ENCODE results near the gene PSMD14.

PSMD14 gene

DNA sequence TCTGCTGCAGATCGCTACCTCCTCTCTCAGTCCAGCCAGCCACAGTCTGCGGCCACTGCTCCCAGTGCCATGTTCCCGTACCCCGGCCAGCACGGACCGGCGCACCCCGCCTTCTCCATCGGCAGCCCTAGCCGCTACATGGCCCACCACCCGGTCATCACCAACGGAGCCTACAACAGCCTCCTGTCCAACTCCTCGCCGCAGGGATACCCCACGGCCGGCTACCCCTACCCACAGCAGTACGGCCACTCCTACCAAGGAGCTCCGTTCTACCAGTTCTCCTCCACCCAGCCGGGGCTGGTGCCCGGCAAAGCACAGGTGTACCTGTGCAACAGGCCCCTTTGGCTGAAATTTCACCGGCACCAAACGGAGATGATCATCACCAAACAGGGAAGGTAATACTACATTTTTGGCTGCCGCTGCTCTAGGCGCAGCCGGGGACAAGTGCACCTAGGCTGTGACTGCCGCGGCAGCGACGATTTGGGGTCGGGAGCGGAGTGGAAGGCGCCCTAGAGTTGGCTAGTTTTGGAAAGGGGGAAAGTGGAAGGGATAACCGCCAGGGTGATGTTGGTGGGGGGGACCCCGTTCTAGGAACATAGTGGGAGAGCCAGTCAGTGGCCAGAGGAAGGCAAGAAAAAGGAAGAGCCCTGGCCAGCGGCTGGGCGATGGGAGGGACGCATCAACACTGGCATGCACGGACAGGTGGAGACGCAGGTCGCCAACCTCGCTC lies 108.6 kb downstream of the PSMD14 start:
- no peak for DNase-seq (ENCODE audit: insufficient read length, low spot score)
- no peak for FAIRE-seq

DNA sequence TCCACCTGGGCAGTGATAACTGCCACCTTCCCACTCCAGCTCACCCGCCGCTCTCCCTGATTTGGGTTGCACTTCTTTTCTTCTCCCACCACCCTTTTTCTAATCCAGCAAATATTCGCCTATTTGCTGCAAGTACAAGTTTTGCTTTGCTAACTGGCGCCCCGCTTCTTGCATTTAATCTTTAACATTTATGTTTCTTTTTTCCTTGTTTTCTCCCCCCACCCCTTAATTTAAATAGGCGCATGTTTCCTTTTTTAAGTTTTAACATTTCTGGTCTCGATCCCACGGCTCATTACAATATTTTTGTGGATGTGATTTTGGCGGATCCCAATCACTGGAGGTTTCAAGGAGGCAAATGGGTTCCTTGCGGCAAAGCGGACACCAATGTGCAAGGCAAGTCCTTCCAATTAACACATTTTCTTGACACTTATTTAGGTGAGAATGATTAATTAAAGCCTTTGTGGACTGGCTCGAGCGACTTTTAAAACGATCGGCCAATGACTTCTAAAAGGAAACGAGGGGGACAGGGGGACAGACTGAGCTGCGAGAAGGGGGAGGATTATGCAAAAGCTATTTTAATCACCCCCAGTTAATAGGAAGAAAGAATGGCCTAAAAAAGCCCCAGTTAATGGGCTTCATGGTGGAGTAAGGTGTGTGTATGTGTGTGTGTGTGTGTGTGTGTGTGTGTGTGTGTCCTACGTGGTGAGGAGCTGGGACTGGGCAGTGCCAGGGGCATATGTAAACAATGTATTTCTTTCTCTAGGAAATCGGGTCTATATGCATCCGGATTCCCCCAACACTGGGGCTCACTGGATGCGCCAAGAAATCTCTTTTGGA lies 109.4 kb downstream of the PSMD14 start:
- DNase-seq (ENCODE audit: insufficient read length, low spot score) (no peak), FAIRE-seq (no peak)

DNA sequence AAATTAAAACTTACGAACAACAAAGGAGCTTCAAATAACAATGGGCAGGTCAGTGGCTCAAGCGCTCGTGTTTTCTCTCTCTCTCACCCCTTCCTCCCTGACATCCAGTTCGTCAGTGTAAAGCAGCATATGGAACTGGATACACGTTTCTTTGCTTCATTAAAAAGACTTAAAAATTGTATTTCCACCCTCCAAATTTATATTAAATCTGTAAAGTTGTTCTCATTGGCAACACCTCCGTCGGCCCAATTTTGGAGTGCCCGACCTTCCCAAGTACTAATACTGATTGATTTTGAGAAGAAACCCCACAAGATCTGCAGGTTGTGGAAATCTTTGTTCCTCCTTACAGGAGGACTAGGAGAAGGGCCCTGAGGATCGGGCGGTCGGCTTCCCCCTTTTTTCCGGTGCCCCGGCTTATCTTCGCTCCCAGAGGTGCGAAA lies 110.1 kb downstream of the PSMD14 start:
- DNase-seq (ENCODE audit: insufficient read length, low spot score) = no peak
- FAIRE-seq = no peak

DNA sequence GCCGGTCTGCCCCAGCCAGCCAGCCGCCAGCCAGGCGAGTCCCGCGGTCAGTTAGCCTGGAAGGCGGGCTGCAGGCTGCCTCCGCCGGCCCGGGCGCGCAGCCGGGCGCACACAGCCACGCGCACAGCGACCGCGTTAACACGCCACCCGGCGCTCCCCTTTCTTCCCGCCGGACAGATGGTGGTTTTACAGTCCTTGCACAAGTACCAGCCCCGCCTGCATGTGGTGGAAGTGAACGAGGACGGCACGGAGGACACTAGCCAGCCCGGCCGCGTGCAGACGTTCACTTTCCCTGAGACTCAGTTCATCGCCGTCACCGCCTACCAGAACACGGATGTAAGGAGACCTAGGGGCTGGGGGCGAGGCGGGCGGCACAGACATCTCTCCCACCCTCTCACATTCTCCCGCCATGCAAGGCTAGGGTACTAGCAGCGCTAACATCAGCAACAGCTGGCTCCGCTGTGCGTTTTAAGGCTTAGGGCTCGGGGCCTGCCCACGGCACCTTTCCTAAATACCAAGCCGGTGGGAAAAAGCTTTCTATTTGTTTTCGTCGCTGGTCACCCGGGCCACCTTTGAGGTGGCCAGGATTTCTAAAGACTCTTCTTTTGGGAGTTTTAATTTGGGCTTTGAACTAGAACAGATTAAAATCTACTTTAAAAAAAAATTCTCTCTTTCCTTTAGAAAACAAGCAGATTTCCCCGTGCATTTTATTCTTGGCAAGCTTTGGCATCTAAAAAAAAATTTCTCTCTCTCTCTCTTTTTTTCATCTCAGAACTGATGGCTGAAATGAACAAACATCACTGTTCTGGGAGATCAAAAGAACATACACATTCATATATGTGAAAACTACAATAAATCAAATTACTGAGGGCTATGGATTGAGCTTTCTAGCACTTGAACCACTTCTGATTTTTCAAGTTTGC lies 110.8 kb downstream of the PSMD14 start:
- FAIRE-seq (no peak), DNase-seq (ENCODE audit: insufficient read length, low spot score) (no peak)

DNA sequence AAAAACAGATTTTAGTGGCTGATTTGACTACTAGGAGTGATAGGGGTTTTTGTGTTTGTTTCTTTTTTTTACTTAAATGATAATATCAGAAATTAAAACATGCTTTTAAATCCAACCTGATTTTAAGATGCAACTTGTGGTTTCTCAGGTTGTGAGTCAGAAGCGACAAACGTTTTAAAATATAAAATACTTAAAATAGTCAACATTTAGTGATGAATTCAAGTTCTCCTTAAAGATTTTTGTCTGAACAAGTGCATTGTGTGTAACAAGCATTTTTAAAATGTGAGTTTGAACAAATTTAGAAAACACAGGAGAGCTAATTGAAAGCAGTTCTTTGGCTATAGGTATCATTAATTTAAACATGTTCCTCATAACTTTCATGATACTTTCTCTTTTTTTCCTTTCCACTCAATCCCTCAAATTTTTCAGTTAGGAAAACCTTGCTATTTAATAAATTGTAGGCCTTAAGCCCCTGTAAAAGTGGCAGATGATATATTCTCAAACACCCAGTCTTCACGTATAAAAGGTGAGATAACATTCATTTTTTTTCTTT lies 111.5 kb downstream of the PSMD14 start:
- DNase-seq (ENCODE audit: insufficient read length, low spot score) (no peak), FAIRE-seq (no peak)

DNA sequence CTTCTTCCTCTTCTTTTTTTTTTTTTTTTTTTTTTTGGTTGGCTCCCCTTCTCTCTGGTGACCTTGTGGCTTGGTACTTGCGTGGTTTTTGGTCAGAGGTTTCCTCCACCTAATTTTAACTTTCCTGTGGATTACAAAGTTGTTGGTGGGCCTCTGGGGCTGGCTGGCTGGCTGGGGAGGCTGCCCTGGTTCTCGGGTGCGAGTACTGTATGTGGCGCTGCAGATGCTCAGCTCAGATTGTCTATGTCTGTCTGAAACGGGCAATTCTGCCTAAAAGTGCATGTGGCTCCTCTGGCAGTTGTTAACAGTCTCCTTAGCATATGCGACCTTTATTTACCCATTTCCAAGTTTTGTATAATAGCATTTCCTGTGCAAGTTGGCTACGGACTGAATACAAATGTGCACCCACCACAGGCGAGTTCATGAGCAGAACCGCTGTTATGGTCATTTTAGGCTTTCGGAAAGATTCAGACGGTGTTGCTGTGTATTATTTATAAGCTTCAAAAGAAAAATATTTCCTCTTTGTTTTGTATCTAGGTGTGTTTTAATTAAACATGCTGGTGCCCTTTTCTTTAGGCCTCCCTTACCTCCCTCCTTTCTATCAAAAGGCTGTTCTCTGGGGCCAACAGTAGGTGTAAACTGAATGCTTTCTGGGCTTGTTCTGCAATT lies 112.3 kb downstream of the PSMD14 start:
- no peak for FAIRE-seq

DNA sequence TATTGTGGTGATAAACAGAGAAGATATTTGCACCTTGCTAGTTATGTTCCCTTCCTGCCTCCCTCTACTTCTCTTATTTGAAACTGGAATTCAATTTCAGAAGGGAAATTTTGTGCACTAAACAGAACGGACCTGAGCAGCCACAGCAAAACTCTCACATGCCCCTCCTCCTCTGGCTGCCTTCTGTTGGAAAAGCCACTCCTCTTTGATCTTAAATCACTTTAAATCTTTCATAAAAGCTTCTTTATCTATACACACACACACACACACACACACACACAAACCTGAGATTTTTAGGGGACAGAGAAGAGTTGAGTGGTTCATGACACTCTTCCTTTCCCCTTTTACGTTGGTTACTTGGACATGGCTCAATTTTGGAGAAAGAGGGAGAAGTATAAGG lies 113.5 kb downstream of the PSMD14 start:
- no peak for DNase-seq (ENCODE audit: insufficient read length, low spot score)
- FAIRE-seq = no peak

More for the DNA sequence above, 112.3 kb downstream of the PSMD14 start:
- DNase-seq (ENCODE audit: insufficient read length, low spot score) = no peak

DNA sequence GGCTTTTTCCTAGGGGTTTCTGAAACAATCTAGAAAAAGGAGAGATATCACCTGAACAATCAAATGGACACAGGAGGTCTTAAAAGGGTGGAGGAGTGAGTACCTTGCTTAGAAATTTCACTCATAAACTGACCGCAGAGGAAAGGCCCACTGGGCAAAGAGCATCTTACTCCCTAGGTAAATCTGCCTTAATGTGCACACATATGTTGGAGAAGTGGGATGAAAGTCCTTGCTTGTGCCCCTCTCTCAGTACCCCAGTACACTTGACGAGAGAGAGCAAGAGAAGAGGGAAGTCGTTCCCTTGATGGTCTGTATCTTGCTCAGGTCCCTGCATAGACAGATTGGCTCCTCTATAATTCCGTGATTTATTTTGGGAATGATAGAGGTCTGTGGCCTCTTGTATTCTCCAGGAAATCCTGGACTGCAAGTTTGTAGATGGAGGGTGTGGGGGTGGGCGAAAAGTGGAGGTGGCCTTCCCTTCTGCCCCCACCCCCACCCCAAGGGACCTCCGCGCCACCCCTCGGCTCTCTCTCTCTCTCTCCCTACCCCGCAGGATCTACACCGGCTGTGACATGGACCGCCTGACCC lies 114.7 kb downstream of the PSMD14 start:
- FAIRE-seq = no peak
- no peak for DNase-seq (ENCODE audit: insufficient read length, low spot score)

DNA sequence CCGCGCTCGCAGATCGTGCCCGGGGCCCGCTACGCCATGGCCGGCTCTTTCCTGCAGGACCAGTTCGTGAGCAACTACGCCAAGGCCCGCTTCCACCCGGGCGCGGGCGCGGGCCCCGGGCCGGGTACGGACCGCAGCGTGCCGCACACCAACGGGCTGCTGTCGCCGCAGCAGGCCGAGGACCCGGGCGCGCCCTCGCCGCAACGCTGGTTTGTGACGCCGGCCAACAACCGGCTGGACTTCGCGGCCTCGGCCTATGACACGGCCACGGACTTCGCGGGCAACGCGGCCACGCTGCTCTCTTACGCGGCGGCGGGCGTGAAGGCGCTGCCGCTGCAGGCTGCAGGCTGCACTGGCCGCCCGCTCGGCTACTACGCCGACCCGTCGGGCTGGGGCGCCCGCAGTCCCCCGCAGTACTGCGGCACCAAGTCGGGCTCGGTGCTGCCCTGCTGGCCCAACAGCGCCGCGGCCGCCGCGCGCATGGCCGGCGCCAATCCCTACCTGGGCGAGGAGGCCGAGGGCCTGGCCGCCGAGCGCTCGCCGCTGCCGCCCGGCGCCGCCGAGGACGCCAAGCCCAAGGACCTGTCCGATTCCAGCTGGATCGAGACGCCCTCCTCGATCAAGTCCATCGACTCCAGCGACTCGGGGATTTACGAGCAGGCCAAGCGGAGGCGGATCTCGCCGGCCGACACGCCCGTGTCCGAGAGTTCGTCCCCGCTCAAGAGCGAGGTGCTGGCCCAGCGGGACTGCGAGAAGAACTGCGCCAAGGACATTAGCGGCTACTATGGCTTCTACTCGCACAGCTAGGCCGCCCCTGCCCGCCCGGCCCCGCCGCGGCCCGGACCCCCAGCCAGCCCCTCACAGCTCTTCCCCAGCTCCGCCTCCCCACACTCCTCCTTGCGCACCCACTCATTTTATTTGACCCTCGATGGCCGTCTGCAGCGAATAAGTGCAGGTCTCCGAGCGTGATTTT lies 115.5 kb downstream of the PSMD14 start:
- DNase-seq (ENCODE audit: insufficient read length, low spot score) = no peak
- no peak for FAIRE-seq

DNA sequence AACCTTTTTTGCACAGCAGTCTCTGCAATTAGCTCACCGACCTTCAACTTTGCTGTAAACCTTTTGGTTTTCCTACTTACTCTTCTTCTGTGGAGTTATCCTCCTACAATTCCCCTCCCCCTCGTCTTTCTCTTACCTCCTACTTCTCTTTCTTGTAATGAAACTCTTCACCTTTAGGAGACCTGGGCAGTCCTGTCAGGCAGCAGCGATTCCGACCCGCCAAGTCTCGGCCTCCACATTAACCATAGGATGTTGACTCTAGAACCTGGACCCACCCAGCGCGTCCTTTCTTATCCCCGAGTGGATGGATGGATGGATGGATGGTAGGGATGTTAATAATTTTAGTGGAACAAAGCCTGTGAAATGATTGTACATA lies 116.2 kb downstream of the PSMD14 start:
- FAIRE-seq (no peak), DNase-seq (ENCODE audit: insufficient read length, low spot score) (no peak)

DNA sequence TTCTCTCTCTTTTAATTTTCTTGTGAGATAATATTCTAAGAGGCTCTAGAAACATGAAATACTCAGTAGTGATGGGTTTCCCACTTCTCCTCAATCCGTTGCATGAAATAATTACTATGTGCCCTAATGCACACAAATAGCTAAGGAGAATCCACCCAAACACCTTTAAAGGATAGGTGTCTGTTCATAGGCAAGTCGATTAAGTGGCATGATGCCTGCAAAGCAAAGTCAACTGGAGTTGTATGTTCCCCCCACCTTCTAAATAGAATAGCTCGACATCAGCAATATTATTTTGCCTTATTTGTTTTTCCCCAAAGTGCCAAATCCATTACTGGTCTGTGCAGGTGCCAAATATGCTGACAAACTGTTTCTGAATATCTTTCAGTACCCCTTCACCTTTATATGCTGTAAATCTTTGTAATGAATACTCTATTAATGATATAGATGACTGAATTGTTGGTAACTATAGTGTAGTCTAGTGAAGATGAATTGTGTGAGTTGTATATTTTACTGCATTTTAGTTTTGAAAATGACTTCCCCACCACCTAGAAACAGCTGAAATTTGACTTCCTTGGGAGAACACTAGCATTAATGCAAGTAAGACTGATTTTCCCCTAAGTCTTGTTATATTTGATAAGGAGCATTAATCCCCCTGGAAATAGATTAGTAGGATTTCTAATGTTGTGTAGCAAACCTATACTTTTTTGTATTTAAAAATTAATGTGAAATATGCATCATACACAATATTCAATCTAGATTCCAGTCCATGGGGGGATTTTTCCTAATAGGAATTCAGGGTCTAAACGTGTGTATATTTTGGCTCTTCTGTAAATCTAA lies 116.9 kb downstream of the PSMD14 start:
- FAIRE-seq = no peak
- DNase-seq (ENCODE audit: insufficient read length, low spot score) = no peak

DNA sequence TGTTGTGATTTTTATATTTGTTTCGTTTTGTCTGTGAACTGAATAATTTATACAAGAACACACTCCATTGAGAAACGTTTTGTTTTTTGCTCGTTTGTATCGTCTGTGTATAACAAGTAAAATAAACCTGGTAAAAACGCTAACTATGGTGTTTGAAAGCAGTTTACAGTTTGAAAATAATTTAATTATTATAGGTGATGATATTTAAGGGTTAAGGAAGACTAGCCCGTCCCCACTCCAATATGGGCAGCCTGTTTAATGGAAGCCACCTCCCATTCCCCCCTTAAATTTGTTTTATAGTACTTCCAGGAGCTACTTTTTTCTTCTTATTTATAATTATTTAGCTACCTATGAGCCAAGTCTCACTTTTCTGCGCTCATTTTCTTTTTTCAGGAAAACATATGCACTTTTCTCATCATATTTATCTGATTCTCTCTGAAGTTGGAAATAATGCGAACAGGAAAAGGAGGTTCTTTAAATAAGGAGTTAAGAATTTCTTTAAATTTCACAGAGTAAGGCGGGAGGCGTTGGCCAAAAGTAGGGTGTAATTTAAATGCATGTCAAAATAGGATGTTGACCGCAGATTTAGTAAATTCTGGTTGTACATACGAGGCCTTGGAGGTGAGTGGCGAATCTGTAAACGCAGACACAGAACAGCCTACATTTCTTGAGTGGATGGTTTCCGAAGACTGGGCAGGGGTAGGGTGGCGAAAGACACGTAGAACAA lies 117.7 kb downstream of the PSMD14 start:
- FAIRE-seq (no peak), DNase-seq (ENCODE audit: insufficient read length, low spot score) (no peak)

DNA sequence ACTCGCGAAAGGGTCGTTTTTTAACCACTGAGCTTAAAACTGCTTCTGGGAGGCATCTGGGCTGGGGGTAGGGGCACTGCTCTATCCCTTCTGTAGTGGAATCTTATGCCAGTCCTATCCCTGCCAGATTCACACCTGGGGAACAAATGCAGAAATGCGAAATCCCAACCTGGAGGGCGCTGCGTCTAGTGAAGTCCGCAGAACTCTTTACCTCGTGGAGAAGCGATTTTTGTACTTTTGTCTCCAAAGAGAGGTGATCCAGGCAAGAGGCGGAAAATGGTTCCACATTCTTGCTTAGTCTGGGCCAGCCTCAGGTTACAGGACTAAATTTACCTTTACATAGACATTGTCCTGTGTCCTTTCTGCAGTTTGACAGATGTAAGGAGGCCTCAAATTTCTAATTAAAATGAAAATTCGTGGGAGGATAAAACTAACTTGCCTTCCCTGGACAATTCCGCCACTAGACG lies 118.3 kb downstream of the PSMD14 start:
- FAIRE-seq (no peak), DNase-seq (ENCODE audit: insufficient read length, low spot score) (no peak)

DNA sequence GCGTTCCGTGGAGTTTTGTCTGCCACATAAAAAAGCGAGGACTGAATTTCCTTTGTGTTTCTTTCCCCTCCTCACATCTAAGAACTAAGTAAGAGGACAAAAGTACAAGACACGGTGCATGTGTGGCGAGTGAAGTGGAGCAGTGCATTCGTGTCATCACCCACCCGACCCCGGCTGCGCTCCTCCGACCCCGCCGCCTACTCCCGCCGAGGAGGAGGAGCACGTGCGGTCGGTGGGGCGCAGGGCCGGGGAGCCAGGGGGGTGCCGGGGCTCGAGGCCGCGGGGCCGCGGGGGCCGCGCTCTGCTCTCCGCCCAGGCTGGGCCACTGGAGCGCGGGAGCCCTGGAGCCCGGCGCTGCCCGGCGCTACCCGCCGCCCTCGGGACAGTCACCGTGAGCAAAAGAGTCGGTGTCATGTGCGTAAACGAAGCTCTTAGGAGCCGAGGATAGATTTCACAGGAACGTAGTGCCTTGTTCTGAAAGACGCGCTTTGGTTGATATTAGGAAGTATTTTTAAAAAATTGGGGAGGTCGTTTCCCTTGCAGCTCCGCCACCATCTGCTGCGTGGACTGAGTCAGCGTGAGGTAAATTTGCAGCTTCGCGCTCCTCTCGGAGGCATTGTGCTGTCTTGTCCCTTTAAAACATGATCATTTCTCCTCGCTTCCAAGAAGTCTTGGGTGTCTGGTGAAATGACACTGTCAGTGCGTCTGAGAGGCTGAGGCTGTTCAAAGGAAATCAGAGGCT lies 118.9 kb downstream of the PSMD14 start:
- DNase-seq (ENCODE audit: insufficient read length, low spot score) = no peak
- no peak for FAIRE-seq

DNA sequence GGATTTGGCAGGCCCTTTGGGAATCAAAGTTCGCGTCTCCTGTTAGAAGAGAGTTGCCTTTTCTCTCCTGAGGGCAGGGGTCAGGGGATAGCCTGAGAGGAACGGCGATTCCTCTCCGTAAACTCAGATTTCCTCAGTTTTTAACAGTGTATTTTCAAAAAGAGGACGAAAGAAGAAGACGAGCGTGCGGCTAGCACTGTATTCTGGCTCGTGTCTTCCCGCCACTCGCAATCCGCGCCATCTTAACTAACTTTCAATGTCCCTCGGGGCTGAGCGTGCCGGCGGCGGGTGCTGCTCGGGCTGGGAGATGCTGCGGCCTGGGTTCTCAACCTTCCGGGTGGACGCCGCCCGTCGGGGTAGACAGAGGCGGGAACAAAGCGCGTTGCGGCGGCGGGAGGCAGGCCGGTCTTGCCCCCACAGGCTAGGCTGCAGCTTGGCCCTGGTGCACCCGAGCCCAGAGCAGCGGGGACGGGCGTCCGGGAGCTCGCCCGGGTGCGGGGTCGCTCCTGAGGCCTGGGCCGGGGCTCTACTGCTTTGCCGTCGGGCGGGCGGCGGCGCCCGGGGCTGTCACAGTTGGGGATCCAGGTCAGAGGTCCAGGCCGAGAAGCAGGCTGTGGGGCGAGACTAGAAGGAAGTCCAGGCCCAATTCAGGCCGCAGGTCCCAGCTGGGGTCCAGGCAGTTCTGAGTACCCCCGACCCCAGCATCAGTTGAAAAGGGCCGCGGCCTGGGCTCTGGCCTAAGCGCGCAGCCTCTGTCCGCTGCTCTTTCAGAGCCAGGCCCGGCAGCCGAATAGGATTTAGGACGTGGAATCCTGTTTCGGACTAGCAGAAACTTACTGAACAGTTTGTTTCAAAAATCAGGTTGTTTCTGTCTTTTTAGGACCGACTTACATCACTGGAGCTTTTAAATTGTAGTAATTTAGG lies 119.7 kb downstream of the PSMD14 start:
- DNase-seq (ENCODE audit: insufficient read length, low spot score) (no peak), FAIRE-seq (no peak)
